ENCODE results near the gene ADAMTSL3. TPM values are rescaled to one million over a fixed set of nuclear protein-coding genes. Genes with fewer than 3 reads are reported as not detected.

Gene ADAMTSL3
- total RNA-seq: not detected

- Mint-ChIP-seq H3K27ac (no peak within 1 kb of the TSS), H3K27me3 (peaks cover 33% of the 10 kb centered on the region), H3K4me1 (no peaks in the 10 kb centered on the region), H3K4me3 (no peak within 1 kb of the TSS), H3K36me3 (ENCODE audit: low read depth) (no peaks in the 10 kb centered on the region), H3K9me3 (no peaks in the 10 kb centered on the region)
- no peak for ATAC-seq (replicated peaks)
These were observed at the start of gene ADAMTSL3 for GRCh38 chr15:83653639-83654378. Gene ADAMTSL3, plus strand, starts transcription at chr15:83654123. Its CDS starts 1,639 bp downstream, at chr15:83655762.

GRCh38 chr15:83604549-83604948 lies 49.4 kb upstream of the ADAMTSL3 start:
- Mint-ChIP-seq H3K4me3 (no peak overlapping the region), H3K27ac (no peak overlapping the region)
- no peak for ATAC-seq (replicated peaks)

DNA sequence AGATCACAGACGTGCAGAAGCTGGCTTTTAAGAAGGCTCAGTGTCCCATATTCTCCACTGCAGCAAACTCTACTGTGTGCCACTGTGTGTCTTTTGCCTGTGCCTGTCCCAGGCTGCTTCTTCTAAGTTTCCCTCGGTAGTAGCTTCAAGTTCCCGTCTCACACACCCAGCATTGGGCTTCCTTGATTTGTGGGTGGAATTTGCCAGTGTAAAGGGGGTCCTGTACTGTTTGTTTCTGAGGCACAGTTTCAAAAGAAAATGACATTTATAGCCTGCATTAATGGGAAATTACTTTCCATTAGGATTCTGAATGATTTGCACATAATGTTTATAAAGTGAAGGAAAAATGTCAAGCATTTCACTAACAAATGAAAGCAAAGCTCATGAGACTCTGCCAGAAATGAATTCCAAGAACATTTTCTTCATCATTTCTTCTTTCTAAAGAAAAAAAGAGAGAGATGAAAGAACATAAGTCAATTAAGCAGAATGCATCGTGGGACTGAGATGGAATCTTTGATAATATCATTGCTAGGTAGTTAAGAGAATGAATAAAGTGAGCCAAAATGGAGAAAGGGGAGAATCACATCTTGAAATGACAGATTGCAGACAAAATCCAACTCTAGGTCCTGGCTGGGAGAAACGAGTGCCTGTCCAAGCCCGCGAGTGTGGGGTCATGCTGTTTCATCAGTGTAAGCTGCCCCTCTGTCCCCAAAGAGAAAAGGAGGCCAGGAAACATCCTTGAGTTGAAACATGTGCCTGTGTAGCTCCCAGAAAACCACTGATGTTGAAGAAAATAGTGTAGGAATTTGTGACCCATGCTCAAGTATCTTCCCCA lies 48.6 kb upstream of the ADAMTSL3 start:
- no peak for ATAC-seq (replicated peaks)
- H3K9me3 Mint-ChIP-seq: no peaks in the 10 kb centered on the region
- no peak overlapping the region for H3K27ac Mint-ChIP-seq
- no peaks in the 10 kb centered on the region for H3K4me1 Mint-ChIP-seq
- H3K4me3 Mint-ChIP-seq: no peak overlapping the region
- no peaks in the 10 kb centered on the region for H3K36me3 Mint-ChIP-seq (ENCODE audit: low read depth)
- H3K27me3 Mint-ChIP-seq: peaks cover 12% of the 10 kb centered on the region

More at GRCh38 chr15:83604549-83604948, 49.4 kb upstream of the ADAMTSL3 start:
- no peaks in the 10 kb centered on the region for H3K9me3 Mint-ChIP-seq
- H3K36me3 Mint-ChIP-seq (ENCODE audit: low read depth): no peaks in the 10 kb centered on the region
- no peaks in the 10 kb centered on the region for H3K4me1 Mint-ChIP-seq
- peaks cover 9% of the 10 kb centered on the region for H3K27me3 Mint-ChIP-seq

DNA sequence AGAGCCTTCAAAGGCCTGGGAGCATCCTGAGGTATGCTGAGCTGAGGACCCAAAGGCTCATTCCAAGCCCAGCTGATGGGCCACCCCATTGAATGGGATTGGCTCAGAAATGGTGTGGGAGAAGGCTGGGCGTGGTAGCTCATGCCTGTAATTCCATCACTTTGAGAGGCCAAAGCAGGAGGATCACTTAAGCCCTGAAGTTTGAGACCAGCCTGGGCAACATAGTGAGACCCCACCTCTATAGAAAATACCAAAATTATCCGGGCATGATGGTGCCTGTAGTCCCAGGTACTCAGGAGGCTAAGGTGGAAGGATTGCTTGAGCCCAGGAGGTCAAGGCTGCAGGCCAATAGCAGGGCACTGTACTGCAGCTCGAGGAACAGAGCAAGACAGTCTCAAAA lies 43.8 kb upstream of the ADAMTSL3 start:
- no peaks in the 10 kb centered on the region for H3K9me3 Mint-ChIP-seq

GRCh38 chr15:83610901-83611685 lies 42.8 kb upstream of the ADAMTSL3 start:
- Mint-ChIP-seq H3K4me1 (no peaks in the 10 kb centered on the region), H3K9me3 (no peaks in the 10 kb centered on the region), H3K27ac (no peak overlapping the region), H3K27me3 (peaks cover 12% of the 10 kb centered on the region), H3K4me3 (no peak overlapping the region), H3K36me3 (ENCODE audit: low read depth) (no peaks in the 10 kb centered on the region)
- no peak for ATAC-seq (replicated peaks)

More for the DNA sequence above, 43.8 kb upstream of the ADAMTSL3 start:
- H3K27me3 Mint-ChIP-seq: peaks cover 12% of the 10 kb centered on the region
- H3K4me1 Mint-ChIP-seq: no peaks in the 10 kb centered on the region
- no peak for ATAC-seq (replicated peaks)
- no peak overlapping the region for H3K4me3 Mint-ChIP-seq
- H3K27ac Mint-ChIP-seq: no peak overlapping the region
- H3K36me3 Mint-ChIP-seq (ENCODE audit: low read depth): no peaks in the 10 kb centered on the region

- Mint-ChIP-seq H3K27me3 (peaks cover 7% of the 10 kb centered on the region), H3K36me3 (ENCODE audit: low read depth) (no peaks in the 10 kb centered on the region), H3K4me3 (no peak overlapping the region), H3K27ac (no peak overlapping the region), H3K4me1 (no peaks in the 10 kb centered on the region), H3K9me3 (no peaks in the 10 kb centered on the region)
- ATAC-seq (replicated peaks): no peak
These were observed 41.7 kb upstream of the ADAMTSL3 start for GRCh38 chr15:83612226-83612625.

GRCh38 chr15:83612898-83613635 lies 40.9 kb upstream of the ADAMTSL3 start:
- Mint-ChIP-seq H3K4me1 (no peaks in the 10 kb centered on the region), H3K27ac (no peak overlapping the region), H3K27me3 (peaks cover 7% of the 10 kb centered on the region), H3K36me3 (ENCODE audit: low read depth) (no peaks in the 10 kb centered on the region), H3K9me3 (no peaks in the 10 kb centered on the region), H3K4me3 (no peak overlapping the region)
- ATAC-seq (replicated peaks): no peak

DNA sequence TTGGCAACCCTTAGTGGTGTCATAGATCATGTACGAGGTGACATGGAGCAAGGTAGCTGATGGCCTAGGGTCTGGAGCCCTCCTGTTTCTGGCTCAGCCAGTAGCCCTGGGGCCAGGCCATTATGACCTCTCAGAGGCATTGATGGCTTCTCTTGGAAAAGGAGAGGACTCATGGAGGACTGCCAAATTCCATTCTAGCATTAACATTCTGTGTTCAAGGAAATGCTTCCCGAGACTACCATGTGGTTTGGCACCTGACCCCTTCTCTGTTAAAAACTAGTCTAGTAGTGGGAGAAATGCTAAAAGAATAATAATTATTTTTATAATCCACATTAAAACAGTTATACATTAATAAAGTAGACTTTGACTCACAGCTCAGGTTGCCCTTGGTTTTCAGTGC lies 40.2 kb upstream of the ADAMTSL3 start:
- Mint-ChIP-seq H3K4me3 (no peak overlapping the region), H3K9me3 (no peaks in the 10 kb centered on the region), H3K36me3 (ENCODE audit: low read depth) (no peaks in the 10 kb centered on the region), H3K27me3 (peaks cover 7% of the 10 kb centered on the region), H3K27ac (no peak overlapping the region), H3K4me1 (no peaks in the 10 kb centered on the region)
- ATAC-seq (replicated peaks): no peak

DNA sequence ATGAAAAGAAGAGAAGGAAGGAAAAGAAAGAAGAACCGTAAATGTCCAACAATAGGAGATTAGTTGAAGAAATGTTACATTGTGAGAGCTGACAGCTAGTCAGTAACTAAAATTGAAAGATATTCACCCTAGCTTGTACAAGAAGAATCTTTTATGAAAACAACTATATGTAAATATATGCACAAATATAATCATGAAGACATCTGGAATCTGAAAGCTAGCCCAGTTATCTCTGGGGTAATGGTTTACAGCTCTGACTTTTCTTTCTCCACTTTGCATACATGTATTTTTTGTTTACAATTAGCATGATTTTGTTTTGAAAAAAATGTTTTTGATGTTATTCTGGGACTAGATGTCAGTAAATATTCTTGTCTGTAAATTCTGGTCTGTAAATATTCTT lies 37.1 kb upstream of the ADAMTSL3 start:
- Mint-ChIP-seq H3K4me1 (no peaks in the 10 kb centered on the region), H3K36me3 (ENCODE audit: low read depth) (no peaks in the 10 kb centered on the region), H3K9me3 (no peaks in the 10 kb centered on the region), H3K4me3 (no peak overlapping the region), H3K27me3 (peaks cover 3% of the 10 kb centered on the region), H3K27ac (no peak overlapping the region)
- no peak for ATAC-seq (replicated peaks)

GRCh38 chr15:83626171-83626802 lies 27.6 kb upstream of the ADAMTSL3 start:
- H3K4me3 Mint-ChIP-seq: no peak overlapping the region
- H3K4me1 Mint-ChIP-seq: no peaks in the 10 kb centered on the region
- H3K36me3 Mint-ChIP-seq (ENCODE audit: low read depth): no peaks in the 10 kb centered on the region
- no peaks in the 10 kb centered on the region for H3K9me3 Mint-ChIP-seq
- ATAC-seq (replicated peaks): peak; percentile 51
- H3K27me3 Mint-ChIP-seq: peaks cover 4% of the 10 kb centered on the region
- no peak overlapping the region for H3K27ac Mint-ChIP-seq

DNA sequence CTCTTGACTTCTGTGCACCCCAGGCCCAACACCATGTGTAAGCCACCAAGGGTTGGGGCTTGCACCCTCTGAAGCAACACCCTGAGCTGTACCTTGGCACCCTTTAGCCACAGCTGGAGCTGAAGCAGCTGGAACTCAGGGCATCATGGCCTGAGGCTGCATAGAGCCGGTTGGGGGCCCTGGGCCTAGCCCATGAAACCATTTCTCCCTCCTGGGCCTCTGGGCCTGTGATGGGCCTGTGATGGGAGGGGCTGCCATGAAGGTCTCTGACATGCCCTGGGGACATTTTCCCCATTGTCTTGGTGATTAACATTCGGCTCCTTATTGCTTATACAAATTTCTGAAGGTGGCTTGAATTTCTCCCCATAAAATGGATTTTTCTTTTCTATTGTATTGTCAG lies 22.4 kb upstream of the ADAMTSL3 start:
- no peaks in the 10 kb centered on the region for H3K4me1 Mint-ChIP-seq
- no peaks in the 10 kb centered on the region for H3K36me3 Mint-ChIP-seq (ENCODE audit: low read depth)
- no peak overlapping the region for H3K27ac Mint-ChIP-seq
- no peak overlapping the region for H3K4me3 Mint-ChIP-seq
- no peaks in the 10 kb centered on the region for H3K27me3 Mint-ChIP-seq
- no peaks in the 10 kb centered on the region for H3K9me3 Mint-ChIP-seq
- ATAC-seq (replicated peaks): no peak

- no peaks in the 10 kb centered on the region for H3K4me1 Mint-ChIP-seq
These were observed 10.7 kb upstream of the ADAMTSL3 start for GRCh38 chr15:83643201-83643600.

DNA sequence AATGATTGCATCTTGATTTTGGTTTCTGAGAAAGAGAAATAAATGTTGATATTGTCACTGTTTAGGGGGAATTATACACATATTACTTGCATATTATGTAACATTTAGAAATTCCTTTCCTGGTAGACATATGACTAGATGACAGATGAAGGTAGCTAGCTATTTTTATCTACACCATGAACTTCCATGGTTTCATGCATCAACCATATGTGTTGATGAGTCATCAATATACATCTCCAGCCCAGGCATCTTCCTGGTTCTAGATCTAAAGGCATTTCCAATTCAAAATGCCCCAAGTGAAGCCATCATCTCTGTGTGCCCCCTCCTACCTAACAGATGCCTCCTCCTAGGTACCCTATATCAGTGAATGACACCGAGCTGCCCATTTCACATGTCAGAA lies 9.5 kb upstream of the ADAMTSL3 start:
- Mint-ChIP-seq H3K36me3 (ENCODE audit: low read depth) (no peaks in the 10 kb centered on the region), H3K9me3 (peaks cover 23% of the 10 kb centered on the region), H3K27me3 (peaks cover 4% of the 10 kb centered on the region), H3K4me3 (no peak overlapping the region), H3K27ac (no peak overlapping the region), H3K4me1 (no peaks in the 10 kb centered on the region)
- ATAC-seq (replicated peaks): no peak

More at GRCh38 chr15:83643201-83643600, 10.7 kb upstream of the ADAMTSL3 start:
- Mint-ChIP-seq H3K27ac (no peak overlapping the region), H3K9me3 (peaks cover 27% of the 10 kb centered on the region), H3K4me3 (no peak overlapping the region), H3K36me3 (ENCODE audit: low read depth) (no peaks in the 10 kb centered on the region), H3K27me3 (peaks cover 8% of the 10 kb centered on the region)
- no peak for ATAC-seq (replicated peaks)

All from activated T-helper 17 cell treated with anti-CD3 and anti-CD28 coated beads, Interleukin-2, amount 50 U/mL, for 72 hours (primary cell).